NOMO-1 treated with dmso at 0.1 percent for 144 hours (cell line): ENCODE measurements around the gene METAP1D.
A peak's percentile ranks its signal among the peaks of the same experiment; 100 is the strongest.

Experiments used
- DNase-seq: peaks from one replicate; lab custom pipeline; 2025; ENCODE audit not compliant: unreplicated experiment; lab: John Stamatoyannopoulos, UW

The METAP1D gene

GRCh38 chr2:172090044-172090961 lies 90.5 kb downstream of the METAP1D start:
- DNase-seq = no peak

GRCh38 chr2:172091000-172091641 lies 91.4 kb downstream of the METAP1D start:
- DNase-seq = no peak

GRCh38 chr2:172091761-172092566 lies 92.2 kb downstream of the METAP1D start:
- no peak for DNase-seq

DNA sequence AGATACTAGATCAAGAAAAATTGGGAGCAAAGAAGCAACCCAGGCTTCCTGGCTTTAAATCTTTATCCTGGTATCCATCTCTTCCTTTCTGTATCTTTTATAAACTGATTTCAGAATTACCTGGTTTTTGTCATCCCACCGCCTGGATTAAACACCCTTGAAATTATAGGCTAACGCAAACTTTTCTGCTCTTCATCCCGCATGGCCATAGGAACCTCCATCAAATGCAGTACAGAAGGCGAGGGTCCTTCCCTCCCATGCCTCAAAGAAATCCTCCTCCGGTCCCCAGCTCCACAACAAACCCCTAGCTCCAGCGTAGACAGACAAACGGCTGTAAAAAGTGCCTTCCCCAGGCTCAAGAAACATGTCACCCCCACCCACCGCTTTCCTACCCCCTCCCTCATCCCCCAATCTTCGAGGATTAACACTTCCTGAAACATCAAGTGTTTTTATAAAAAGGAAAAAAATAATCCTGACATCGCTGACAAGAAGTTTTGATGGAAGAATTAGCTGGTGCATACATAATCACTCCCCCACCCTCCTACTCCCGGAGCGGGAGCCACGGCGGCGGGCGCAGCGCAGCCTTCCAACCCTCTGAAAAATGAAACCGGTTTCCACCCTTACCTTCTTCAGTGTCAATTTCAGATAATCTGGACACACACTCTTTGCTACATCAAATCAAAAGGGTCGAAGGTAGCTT lies 93.1 kb downstream of the METAP1D start:
- no peak for DNase-seq

DNA sequence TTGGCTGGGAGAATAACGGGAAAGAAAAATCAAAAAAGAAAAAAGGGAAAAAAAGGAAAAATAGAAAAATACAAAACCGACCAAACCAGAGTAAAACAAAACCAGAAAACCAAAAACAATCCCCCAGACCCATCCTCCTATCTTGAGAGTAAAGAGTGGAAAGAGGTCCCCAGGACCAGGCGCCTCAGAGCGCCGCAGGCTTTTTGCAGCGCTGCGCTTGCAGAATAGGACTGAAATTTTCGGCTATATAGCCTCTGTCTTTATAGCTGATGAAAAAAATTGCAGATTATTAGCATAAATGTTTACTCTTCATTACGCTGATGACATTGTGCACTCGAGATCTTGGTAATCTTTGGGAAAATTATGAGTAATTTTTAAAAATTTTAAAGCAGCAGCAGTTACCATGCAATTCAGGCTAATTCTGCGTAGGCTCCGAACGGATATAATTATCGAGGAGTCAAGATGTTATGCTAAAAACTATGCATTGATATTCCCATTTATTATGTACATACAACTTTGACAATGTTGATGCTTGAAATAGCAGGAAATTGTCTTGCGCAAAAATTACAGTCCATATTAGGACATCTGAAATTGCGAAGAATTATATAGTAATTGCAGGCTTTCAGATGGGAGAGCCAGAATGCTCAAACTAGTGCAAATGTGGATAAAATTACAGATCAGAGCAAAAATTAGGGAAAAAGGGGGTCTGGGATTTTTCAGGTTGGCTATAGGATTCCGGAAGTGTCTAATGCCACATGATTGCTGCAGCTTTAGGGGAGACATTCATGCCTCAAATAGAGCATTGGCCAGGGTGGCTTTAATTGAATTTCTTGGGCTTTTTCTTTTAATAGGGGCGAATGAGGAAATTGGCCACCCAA lies 93.9 kb downstream of the METAP1D start:
- no peak for DNase-seq

DNA sequence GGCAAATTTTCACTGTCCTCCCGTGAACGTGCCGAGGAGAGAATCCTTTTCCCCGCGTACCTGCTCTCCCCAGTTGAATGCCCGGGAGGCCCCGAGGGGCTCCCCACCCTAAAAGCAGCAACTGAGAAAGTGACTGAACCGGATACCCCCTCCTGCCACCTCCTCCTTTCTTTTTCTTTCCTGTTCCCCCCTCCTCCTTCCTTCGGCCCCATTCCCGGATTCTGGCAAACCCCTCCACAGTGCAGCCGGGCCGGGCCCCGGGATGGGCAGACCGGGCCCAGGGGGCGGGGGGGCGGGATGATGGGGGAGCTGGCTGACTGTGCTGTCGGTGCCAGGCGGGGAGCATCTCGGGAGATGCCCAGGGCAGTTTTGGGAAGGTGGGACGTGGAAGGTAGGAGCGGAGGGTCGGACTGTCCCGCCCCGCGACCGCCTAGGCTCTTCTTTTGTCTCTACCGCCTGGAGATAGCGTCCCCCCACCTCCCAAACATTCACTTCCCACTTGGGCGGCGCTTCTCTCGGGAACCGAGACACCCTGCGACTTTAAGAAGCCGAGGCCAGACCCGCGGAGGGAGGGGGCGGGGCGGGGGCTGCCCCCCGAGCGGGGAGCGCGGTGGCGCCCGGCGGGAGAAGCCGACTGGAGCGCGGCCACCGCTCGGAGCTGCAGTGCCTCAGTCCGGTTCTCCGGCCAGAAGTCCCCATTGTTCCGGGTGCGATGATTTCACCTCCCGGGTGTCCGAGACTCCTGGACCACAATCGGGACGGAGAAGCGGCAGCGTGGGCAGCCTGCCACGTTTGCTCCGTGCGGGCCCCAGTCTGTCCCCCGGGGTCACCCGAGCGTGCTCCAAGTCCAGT lies 94.8 kb downstream of the METAP1D start:
- DNase-seq = no peak

DNA sequence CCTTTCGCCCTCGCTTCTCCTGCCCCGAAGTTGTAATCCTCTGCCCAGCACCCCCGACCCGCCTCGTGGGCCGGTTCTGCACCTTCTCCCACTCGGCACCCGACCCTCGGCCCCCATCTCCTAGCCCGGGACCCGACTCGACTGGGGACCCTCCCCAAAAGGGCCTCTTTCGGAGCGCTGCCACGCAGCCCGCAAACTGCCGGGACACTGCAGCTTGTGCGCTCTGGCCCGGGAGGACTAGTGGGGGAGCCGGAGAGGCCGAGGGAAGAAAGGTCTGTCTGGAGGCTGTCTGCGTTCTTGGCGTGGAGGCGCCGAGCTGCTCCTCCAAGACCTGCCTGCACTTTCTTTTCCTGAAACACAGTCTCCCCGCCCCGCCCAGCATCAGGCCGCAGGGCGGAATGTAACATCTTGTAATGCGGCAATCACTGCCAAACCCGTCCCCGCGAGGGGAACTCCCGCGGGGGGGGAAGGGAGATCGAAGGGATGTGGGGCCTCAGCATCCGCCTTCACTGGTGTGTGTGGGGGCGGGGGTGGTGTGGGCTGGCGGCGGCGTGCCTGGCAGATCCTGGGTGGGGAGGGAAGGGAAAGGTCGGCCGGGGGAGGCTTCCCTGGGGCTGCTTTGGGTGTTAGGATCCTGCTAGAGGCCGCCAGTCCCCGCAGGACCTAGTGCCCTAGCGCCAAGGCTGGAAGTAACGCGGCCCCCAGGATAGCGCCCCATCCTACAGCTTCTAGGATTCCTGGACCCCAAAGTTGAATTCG lies 95.6 kb downstream of the METAP1D start:
- DNase-seq = peak; percentile 35

DNA sequence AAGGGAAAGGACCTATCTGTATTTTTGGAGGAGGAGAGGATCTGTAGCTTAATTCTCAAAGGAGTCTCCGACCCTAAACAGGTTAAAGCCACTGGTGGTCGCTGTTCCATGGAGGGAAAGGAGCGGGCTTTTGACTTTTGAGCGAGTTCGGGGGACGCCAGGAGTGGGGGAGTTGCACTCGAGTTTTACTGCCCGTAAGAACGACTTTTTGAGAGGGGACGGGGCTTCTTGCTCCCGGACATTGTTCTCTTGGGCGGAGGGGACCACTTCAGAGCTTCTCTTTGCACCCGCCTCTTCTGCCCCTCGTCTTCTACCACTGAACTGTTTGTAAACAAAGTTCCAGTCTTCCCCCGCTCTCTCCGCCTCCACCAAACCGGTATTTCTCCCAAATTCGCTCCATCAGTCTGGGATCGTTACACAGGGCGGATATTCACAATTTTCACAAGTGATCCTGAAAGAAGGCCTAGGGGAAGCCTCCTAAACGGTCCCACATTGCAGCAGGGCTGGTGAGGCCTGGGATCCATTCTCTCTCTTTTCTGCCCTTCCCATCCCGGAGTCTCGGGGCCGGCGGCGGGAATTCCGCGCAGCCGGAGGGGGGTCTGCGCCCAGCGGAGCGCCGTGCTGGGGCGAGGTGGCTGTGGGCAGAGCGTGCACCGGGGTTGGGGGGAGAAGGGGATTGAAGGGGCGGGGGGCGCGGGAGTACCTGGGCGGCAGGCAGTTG lies 96.3 kb downstream of the METAP1D start:
- DNase-seq = no peak

- DNase-seq = no peak
Measured at GRCh38 chr2:172096626-172097547, 97.1 kb downstream of the METAP1D start.

GRCh38 chr2:172097557-172098131 lies 97.9 kb downstream of the METAP1D start:
- DNase-seq = no peak

DNA sequence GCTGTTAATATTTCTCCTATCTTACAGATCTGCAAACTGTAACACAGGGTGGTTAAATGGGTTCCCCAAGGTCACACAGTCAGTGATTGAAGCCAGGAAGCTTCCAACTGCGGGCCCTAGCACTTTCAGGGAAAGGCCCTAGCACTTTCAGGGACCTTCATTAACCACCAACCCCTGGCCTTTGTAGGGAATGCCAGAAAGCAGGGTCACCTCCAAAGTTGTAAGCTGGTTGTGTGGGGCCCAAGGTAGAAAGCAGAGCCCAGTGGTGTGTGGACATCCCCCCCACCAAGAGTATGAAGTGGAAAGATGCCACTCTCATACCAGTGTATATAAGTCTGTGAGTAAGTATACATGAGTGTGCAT lies 98.5 kb downstream of the METAP1D start:
- DNase-seq = no peak

- DNase-seq = no peak
Measured at GRCh38 chr2:172098650-172099471, 99.1 kb downstream of the METAP1D start.

DNA sequence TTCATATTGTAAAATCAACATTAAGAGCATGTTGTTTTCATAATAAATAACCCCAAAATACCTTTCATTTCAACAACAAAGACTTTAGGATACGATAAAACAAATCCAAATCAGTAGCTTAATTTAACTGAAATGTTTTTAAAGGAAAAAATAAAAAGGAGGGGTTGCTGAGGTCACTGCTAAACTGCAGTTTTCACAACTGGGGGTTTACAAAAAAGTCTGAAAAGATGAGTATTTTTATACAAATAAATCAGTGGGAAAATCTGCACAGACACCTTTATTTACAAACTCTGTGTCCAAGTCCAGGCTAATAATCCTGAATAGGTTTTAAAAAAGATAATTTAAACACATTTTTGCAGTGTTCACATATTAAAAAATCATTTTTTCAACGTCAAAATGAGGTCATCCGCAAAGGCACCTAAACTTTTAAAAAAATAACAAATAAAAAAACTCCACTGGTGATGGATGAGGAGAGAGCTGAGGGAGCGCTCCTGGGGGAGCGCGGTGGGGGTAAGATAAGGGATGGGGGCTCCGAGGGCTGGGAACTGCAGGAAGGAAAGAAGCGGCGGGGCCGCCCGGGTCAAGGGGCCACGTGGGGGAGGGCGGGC lies 99.8 kb downstream of the METAP1D start:
- DNase-seq = no peak

GRCh38 chr2:172100080-172100934 lies 100.6 kb downstream of the METAP1D start:
- DNase-seq = no peak
